Caco-2 (cell line): ENCODE data around the gene CADPS2. TPM values are rescaled to one million over a fixed set of nuclear protein-coding genes. Genes with fewer than 3 reads are reported as not detected.

ENCODE experiments used
- BruUV-seq: library from RNA; stranded (reverse); fragments of 400-500 nt; replicated peaks from 2 replicates; lab custom pipeline; 2021; lab: Mats Ljungman, UMichigan
- CTCF ChIA-PET: fragments of 300-600 bp; sonication (Branson Sonifier 250); formaldehyde crosslinking; loops from one replicate; lab custom pipeline; 2022; ENCODE audit warnings: antibody characterized with exemption; lab: Charles Lee
- POLR2A ChIA-PET: fragments of 300-600 bp; sonication (Branson Sonifier 250); formaldehyde crosslinking; loops from one replicate; lab custom pipeline; 2022; ENCODE audit warnings: antibody characterized with exemption; lab: Charles Lee
- DNase-seq, 2 experiments: peaks; one replicate each; pipeline versions ENCODE4 v3.0.0 to v3.0.0-alpha.2; 2020 to 2022
- H3K27me3 ChIP-seq: replicated peaks from 2 replicates; pipeline ENCODE4 v1.6.0; 2011; ENCODE audit warnings: low read length; ENCODE audit not compliant: control insufficient read depth, insufficient read depth
- H3K36me3 ChIP-seq: 2 replicates; pipeline ENCODE4 v1.5.1; 2011; ENCODE audit warnings: low read length; ENCODE audit not compliant: control insufficient read depth, insufficient read depth
- H3K4me1 ChIP-seq: fragments of 250-450 bp; sonication (Bioruptor Pico); 2 replicates; pipeline ENCODE4 v1.5.1; 2020; ENCODE audit warnings: mild to moderate bottlenecking
- H3K4me3 ChIP-seq: 2 replicates; pipeline ENCODE4 v1.5.1; 2011; ENCODE audit warnings: low read depth, mild to moderate bottlenecking, control low read depth, low read length
- H3K9me3 ChIP-seq: fragments of 250-450 bp; sonication (Bioruptor Pico); 2 replicates; pipeline ENCODE4 v1.5.1; 2020; ENCODE audit warnings: mild to moderate bottlenecking, moderate library complexity
- H3K27ac Mint-ChIP-seq: one replicate; pipeline ENCODE4 v1.8.0; 2022; ENCODE audit warnings: mixed read lengths; ENCODE audit not compliant: unreplicated experiment
- H3K27me3 Mint-ChIP-seq: one replicate; pipeline ENCODE4 v1.8.0; 2022; ENCODE audit warnings: mixed read lengths; ENCODE audit not compliant: insufficient read depth, unreplicated experiment
- H3K36me3 Mint-ChIP-seq: one replicate; pipeline ENCODE4 v1.8.0; 2022; ENCODE audit warnings: mild to moderate bottlenecking, mixed read lengths; ENCODE audit not compliant: insufficient read depth, unreplicated experiment
- H3K4me1 Mint-ChIP-seq: one replicate; pipeline ENCODE4 v1.8.0; 2022; ENCODE audit warnings: low read depth, mixed read lengths; ENCODE audit not compliant: unreplicated experiment
- H3K4me3 Mint-ChIP-seq: one replicate; pipeline ENCODE4 v1.8.0; 2022; ENCODE audit warnings: mild to moderate bottlenecking, moderate library complexity, mixed read lengths; ENCODE audit not compliant: unreplicated experiment
- H3K9me3 Mint-ChIP-seq: one replicate; pipeline ENCODE4 v1.8.0; 2022; ENCODE audit warnings: mixed read lengths; ENCODE audit not compliant: unreplicated experiment
- intact Hi-C: fragments of 100-400 bp; cut with micrococcal nuclease; formaldehyde crosslinking; loops from one replicate; pipeline ENCODE4 v1.10.0; 2022; ENCODE audit not compliant: unreplicated experiment
- total RNA-seq: library from RNA; stranded (reverse); gene quantifications from 2 replicates; pipeline ENCODE4 v1.2.3, GENCODE V29; 2022
- TF ChIP-seq, protein P1 (sequence below), 2 experiments: fragments of 200-600 bp in 1 of 2; IDR thresholded peaks; 1 replicate in 1 of 2; 2 replicates in 1 of 2; pipeline versions ENCODE4 v1.5.1 to v1.8.0; 2011 to 2022; ENCODE audit warnings: antibody characterized with exemption in 1 of 2, control low read depth in 1 of 2, inconsistent platforms in 1 of 2, low read depth in 1 of 2, low read length in 1 of 2, mild to moderate bottlenecking in 1 of 2, moderate library complexity in 1 of 2; ENCODE audit not compliant: insufficient read depth in 1 of 2, severe bottlenecking in 1 of 2, unreplicated experiment in 1 of 2

CADPS2 gene
- total RNA-seq, 1 experiment from 2014 or later = 2.7 TPM

DNA sequence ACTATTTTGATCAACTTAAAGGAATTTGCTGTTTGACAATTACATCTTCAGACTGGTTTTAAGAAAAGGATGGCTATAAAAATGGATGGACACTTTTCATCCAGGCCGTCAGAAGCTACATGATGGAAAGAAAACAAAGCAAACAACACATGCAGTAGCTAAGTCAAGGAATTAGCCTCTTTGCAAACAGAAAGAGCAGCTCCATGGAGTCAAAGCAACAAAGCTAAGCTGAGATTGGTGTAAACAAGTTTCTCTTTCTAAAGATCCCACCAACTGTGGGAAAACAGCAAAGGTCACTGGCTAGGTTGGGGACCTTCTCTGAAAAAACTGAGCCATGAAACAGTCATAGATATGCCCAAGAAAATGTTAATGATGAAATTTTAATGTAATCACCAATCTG is 286.2 kb downstream of the CADPS2 start:
- Histone ChIP-seq H3K36me3 (no peaks in the 10 kb centered on the region), H3K9me3 (no peaks in the 10 kb centered on the region), H3K4me1 (no peaks in the 10 kb centered on the region), H3K27me3 (no peaks in the 10 kb centered on the region; the same call in 1 of the 2 replicates), H3K4me3 (no peak overlapping the region)
- H3K4me3 Mint-ChIP-seq = no peak overlapping the region
- intact Hi-C loops = no loop called here
- H3K36me3 Mint-ChIP-seq = no peaks in the 10 kb centered on the region
- no TSS peak for BruUV-seq
- TF ChIP-seq, protein P1, sequence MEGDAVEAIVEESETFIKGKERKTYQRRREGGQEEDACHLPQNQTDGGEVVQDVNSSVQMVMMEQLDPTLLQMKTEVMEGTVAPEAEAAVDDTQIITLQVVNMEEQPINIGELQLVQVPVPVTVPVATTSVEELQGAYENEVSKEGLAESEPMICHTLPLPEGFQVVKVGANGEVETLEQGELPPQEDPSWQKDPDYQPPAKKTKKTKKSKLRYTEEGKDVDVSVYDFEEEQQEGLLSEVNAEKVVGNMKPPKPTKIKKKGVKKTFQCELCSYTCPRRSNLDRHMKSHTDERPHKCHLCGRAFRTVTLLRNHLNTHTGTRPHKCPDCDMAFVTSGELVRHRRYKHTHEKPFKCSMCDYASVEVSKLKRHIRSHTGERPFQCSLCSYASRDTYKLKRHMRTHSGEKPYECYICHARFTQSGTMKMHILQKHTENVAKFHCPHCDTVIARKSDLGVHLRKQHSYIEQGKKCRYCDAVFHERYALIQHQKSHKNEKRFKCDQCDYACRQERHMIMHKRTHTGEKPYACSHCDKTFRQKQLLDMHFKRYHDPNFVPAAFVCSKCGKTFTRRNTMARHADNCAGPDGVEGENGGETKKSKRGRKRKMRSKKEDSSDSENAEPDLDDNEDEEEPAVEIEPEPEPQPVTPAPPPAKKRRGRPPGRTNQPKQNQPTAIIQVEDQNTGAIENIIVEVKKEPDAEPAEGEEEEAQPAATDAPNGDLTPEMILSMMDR (IDR thresholded peaks at IDR 0.05; ENCODE audit: insufficient read depth in 1 of 2, low read depth in 1 of 2, low read length in 1 of 2, severe bottlenecking in 1 of 2, unreplicated experiment in 1 of 2) = no peak
- no peak for DNase-seq
- no peaks in the 10 kb centered on the region for H3K27me3 Mint-ChIP-seq
- H3K9me3 Mint-ChIP-seq = peaks cover 10% of the 10 kb centered on the region
- H3K4me1 Mint-ChIP-seq = no peaks in the 10 kb centered on the region
- H3K27ac Mint-ChIP-seq = no peak overlapping the region
- POLR2A ChIA-PET = no interaction called here
- CTCF ChIA-PET = no interaction called here

GRCh38 chr7:122597277-122597676 is 289.0 kb downstream of the CADPS2 start:
- TF ChIP-seq, protein P1 (IDR thresholded peaks at IDR 0.05; ENCODE audit: insufficient read depth in 1 of 2, low read depth in 1 of 2, low read length in 1 of 2, severe bottlenecking in 1 of 2, unreplicated experiment in 1 of 2) = no peak
- no peak overlapping the region for H3K4me3 Mint-ChIP-seq
- Histone ChIP-seq H3K4me1 (no peaks in the 10 kb centered on the region), H3K9me3 (no peaks in the 10 kb centered on the region), H3K4me3 (no peak overlapping the region), H3K36me3 (no peaks in the 10 kb centered on the region), H3K27me3 (no peaks in the 10 kb centered on the region; the same call in 1 of the 2 replicates)
- H3K36me3 Mint-ChIP-seq = no peaks in the 10 kb centered on the region
- H3K9me3 Mint-ChIP-seq = peaks cover 10% of the 10 kb centered on the region
- CTCF ChIA-PET = no interaction called here
- intact Hi-C loops = no loop called here
- no peak for DNase-seq
- no peaks in the 10 kb centered on the region for H3K27me3 Mint-ChIP-seq
- H3K27ac Mint-ChIP-seq = no peak overlapping the region
- no TSS peak for BruUV-seq
- POLR2A ChIA-PET = no interaction called here
- H3K4me1 Mint-ChIP-seq = no peaks in the 10 kb centered on the region

DNA sequence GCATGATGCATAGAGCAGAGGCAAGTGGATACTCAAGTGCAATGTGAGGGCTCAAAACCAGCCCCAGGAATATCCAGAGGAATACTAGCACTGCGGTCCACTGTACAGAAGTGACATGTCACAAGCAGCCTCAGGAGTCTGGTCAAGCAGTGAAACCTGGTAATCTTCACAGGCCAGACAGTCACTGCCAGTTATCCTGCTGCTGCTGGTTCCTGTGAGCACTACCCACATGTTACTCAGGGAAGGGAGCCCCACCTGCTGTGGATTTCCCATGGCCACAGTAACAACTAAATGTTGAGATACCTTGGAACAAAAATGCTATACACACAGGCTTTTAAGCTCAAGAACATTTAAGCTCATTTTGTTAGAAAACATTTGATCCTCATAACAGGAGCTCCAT is 290.4 kb downstream of the CADPS2 start:
- ChIA-PET CTCF (no interaction called here), POLR2A (no interaction called here)
- Mint-ChIP-seq H3K9me3 (peaks cover 10% of the 10 kb centered on the region), H3K4me1 (no peaks in the 10 kb centered on the region), H3K27me3 (no peaks in the 10 kb centered on the region), H3K4me3 (no peak overlapping the region), H3K27ac (no peak overlapping the region), H3K36me3 (no peaks in the 10 kb centered on the region)
- no peak for DNase-seq
- no TSS peak for BruUV-seq
- no peaks in the 10 kb centered on the region for H3K4me1 ChIP-seq
- TF ChIP-seq, protein P1 (IDR thresholded peaks at IDR 0.05; ENCODE audit: insufficient read depth in 1 of 2, low read depth in 1 of 2, low read length in 1 of 2, severe bottlenecking in 1 of 2, unreplicated experiment in 1 of 2) = no peak
- H3K36me3 ChIP-seq = no peaks in the 10 kb centered on the region
- no peaks in the 10 kb centered on the region; the same call in 1 of the 2 replicates for H3K27me3 ChIP-seq
- no peak overlapping the region for H3K4me3 ChIP-seq
- intact Hi-C loops = no loop called here
- H3K9me3 ChIP-seq = no peaks in the 10 kb centered on the region
